Astrocyte (in vitro differentiated cells and primary cell): ENCODE data around the gene DELE1. TPM values are rescaled to one million over a fixed set of nuclear protein-coding genes. Genes with fewer than 3 reads are reported as not detected.

Experiments used
- DNase-seq: peaks from one replicate; pipeline ENCODE4 v3.0.0-alpha.2; 2010; ENCODE audit warnings: low read depth
- FAIRE-seq: peaks from 2 replicates; lab custom pipeline; 2011; peaks lifted over from hg19 to GRCh38; lab: Jason Lieb, UNC
- H2AFZ ChIP-seq: 2 replicates; pipeline ENCODE4 v1.6.0; 2012; ENCODE audit warnings: low read depth, low read length, inconsistent platforms
- H3K27ac ChIP-seq: 2 replicates; pipeline ENCODE4 v1.5.1; 2011; ENCODE audit warnings: low read depth, low read length, inconsistent platforms
- H3K27me3 ChIP-seq: 2 replicates; pipeline ENCODE4 v1.6.0; 2011; ENCODE audit warnings: low read length, inconsistent platforms; ENCODE audit not compliant: insufficient read depth
- H3K36me3 ChIP-seq: 2 replicates; pipeline ENCODE4 v1.5.1; 2011; ENCODE audit warnings: low read length, inconsistent platforms; ENCODE audit not compliant: insufficient read depth
- H3K4me1 ChIP-seq: 2 replicates; pipeline ENCODE4 v1.5.1; 2011; ENCODE audit warnings: low read length, inconsistent platforms; ENCODE audit not compliant: insufficient read depth
- H3K4me2 ChIP-seq: 2 replicates; pipeline ENCODE4 v1.6.0; 2012; ENCODE audit warnings: low read length, inconsistent platforms
- H3K4me3 ChIP-seq: 2 replicates; pipeline ENCODE4 v1.5.1; 2011; ENCODE audit warnings: low read depth, mild to moderate bottlenecking, low read length, inconsistent platforms; ENCODE audit not compliant: insufficient read depth
- H3K79me2 ChIP-seq: 2 replicates; pipeline ENCODE4 v1.6.0; 2012; ENCODE audit warnings: mild to moderate bottlenecking, low read length, inconsistent platforms; ENCODE audit not compliant: insufficient read depth
- H3K9ac ChIP-seq: 2 replicates; pipeline ENCODE4 v1.6.0; 2012; ENCODE audit warnings: mild to moderate bottlenecking, low read length, inconsistent platforms
- H3K9me3 ChIP-seq: 2 replicates; pipeline ENCODE4 v1.5.1; 2012; ENCODE audit warnings: low read depth, mild to moderate bottlenecking, low read length, inconsistent platforms; ENCODE audit not compliant: insufficient read depth
- H4K20me1 ChIP-seq: 2 replicates; pipeline ENCODE4 v1.6.0; 2012; ENCODE audit warnings: low read length, inconsistent platforms; ENCODE audit not compliant: insufficient read depth
- H3K27ac Mint-ChIP-seq: one replicate; pipeline ENCODE4 v1.8.0; 2021; ENCODE audit warnings: mild to moderate bottlenecking, mixed read lengths; ENCODE audit not compliant: unreplicated experiment
- H3K27me3 Mint-ChIP-seq: one replicate; pipeline ENCODE4 v1.8.0; 2021; ENCODE audit warnings: low read depth, mixed read lengths; ENCODE audit not compliant: unreplicated experiment
- H3K36me3 Mint-ChIP-seq: one replicate; pipeline ENCODE4 v1.8.0; 2021; ENCODE audit warnings: low read depth, mixed read lengths; ENCODE audit not compliant: unreplicated experiment
- H3K4me1 Mint-ChIP-seq: one replicate; pipeline ENCODE4 v1.8.0; 2021; ENCODE audit warnings: low read depth, mixed read lengths; ENCODE audit not compliant: unreplicated experiment
- H3K4me3 Mint-ChIP-seq: one replicate; pipeline ENCODE4 v1.8.0; 2021; ENCODE audit warnings: mild to moderate bottlenecking, moderate library complexity, mixed read lengths; ENCODE audit not compliant: unreplicated experiment
- H3K9me3 Mint-ChIP-seq: one replicate; pipeline ENCODE4 v1.8.0; 2021; ENCODE audit warnings: mild to moderate bottlenecking, mixed read lengths; ENCODE audit not compliant: unreplicated experiment
- EZH2 ChIP-seq: IDR thresholded peaks from 2 replicates; pipeline ENCODE4 v1.6.1; 2012; ENCODE audit warnings: mild to moderate bottlenecking, low read length, inconsistent platforms; ENCODE audit not compliant: insufficient read depth
- total RNA-seq: library from RNA; stranded (reverse); gene quantifications from 2 replicates; pipeline ENCODE4 v1.2.1, GENCODE V29; 2021
- TF ChIP-seq, protein P1 (sequence below): IDR thresholded peaks from 2 replicates; pipeline ENCODE4 v1.5.1; 2011; ENCODE audit warnings: low read depth, mild to moderate bottlenecking, inconsistent platforms, low read length, moderate library complexity; ENCODE audit not compliant: insufficient read depth

DELE1 gene
- total RNA-seq, 1 donor from 2014 or later, result 37.6 TPM

DNA sequence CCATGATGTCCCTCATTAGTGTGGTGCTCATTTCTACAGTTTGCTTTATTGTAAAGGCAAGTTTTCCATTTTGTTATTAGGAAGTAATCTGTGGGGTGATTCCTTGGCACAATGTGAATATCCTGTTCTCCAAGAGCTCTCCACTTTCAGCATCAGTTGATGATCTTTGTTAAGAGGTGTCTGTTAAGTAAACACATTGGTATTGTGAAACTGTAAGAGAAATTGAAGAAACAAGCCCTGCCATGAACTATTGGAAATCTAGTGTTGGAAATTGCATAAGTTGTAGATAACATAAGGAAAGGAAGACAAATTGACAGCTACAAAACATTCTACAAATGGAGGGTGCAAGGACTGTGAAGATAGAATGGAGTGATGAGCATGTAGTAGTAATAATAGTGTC, 62.4 kb downstream of the DELE1 start:
- H4K20me1 ChIP-seq, result peaks cover 13% of the 10 kb centered on the region

DNA sequence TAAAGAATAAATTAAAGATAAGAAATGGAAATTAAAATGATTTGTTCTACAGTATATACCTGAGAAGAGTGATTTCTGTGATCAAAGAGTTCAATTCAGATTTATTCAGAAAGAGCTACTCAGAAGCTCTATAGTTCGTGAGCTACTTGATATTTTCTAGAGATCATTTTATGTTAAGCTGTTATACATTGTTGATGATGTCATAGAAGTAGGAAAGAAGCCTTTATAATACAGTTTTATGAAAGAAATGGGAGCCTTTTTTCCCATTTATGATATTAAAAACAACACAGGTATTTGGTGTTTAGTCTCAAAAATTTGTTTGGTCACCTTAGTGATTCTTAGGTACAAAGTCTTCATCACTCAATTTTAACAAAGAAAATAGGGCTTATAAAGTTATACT, 66.0 kb downstream of the DELE1 start:
- H3K4me1 ChIP-seq, result no peaks in the 10 kb centered on the region
- peaks cover 31% of the 10 kb centered on the region for H4K20me1 ChIP-seq
- no peak overlapping the region for H3K27ac ChIP-seq
- peaks cover 28% of the 10 kb centered on the region for H3K36me3 ChIP-seq
- peaks cover 6% of the 10 kb centered on the region for H3K4me1 Mint-ChIP-seq
- H3K27me3 Mint-ChIP-seq, result no peaks in the 10 kb centered on the region
- FAIRE-seq (no peak), DNase-seq (no peak)
- H3K4me3 ChIP-seq, result no peak overlapping the region
- H3K9me3 Mint-ChIP-seq, result no peaks in the 10 kb centered on the region
- H3K9me3 ChIP-seq, result no peaks in the 10 kb centered on the region
- peaks cover 11% of the 10 kb centered on the region for H3K36me3 Mint-ChIP-seq
- TF ChIP-seq, protein P1, sequence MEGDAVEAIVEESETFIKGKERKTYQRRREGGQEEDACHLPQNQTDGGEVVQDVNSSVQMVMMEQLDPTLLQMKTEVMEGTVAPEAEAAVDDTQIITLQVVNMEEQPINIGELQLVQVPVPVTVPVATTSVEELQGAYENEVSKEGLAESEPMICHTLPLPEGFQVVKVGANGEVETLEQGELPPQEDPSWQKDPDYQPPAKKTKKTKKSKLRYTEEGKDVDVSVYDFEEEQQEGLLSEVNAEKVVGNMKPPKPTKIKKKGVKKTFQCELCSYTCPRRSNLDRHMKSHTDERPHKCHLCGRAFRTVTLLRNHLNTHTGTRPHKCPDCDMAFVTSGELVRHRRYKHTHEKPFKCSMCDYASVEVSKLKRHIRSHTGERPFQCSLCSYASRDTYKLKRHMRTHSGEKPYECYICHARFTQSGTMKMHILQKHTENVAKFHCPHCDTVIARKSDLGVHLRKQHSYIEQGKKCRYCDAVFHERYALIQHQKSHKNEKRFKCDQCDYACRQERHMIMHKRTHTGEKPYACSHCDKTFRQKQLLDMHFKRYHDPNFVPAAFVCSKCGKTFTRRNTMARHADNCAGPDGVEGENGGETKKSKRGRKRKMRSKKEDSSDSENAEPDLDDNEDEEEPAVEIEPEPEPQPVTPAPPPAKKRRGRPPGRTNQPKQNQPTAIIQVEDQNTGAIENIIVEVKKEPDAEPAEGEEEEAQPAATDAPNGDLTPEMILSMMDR, result no peak
- no peak for TF ChIP-seq EZH2
- no peak overlapping the region for H3K9ac ChIP-seq
- H3K79me2 ChIP-seq, result no peaks in the 10 kb centered on the region
- H3K4me2 ChIP-seq, result no peak overlapping the region
- no peak overlapping the region for H3K27ac Mint-ChIP-seq
- H2AFZ ChIP-seq, result no peak overlapping the region
- H3K27me3 ChIP-seq, result no peaks in the 10 kb centered on the region
- no peak overlapping the region for H3K4me3 Mint-ChIP-seq

More for the DNA sequence above, 62.4 kb downstream of the DELE1 start:
- Histone ChIP-seq H3K36me3 (peaks cover 31% of the 10 kb centered on the region), H3K9ac (no peak overlapping the region), H3K4me1 (no peaks in the 10 kb centered on the region), H3K27me3 (no peaks in the 10 kb centered on the region), H3K9me3 (no peaks in the 10 kb centered on the region), H3K4me3 (no peak overlapping the region), H3K4me2 (no peak overlapping the region), H3K27ac (no peak overlapping the region), H3K79me2 (no peaks in the 10 kb centered on the region), H2AFZ (no peak overlapping the region)
- H3K27ac Mint-ChIP-seq, result no peak overlapping the region
- H3K4me3 Mint-ChIP-seq, result no peak overlapping the region
- H3K27me3 Mint-ChIP-seq, result no peaks in the 10 kb centered on the region
- FAIRE-seq (no peak), DNase-seq (no peak)
- H3K9me3 Mint-ChIP-seq, result no peaks in the 10 kb centered on the region
- peaks cover 13% of the 10 kb centered on the region for H3K36me3 Mint-ChIP-seq
- no peak for TF ChIP-seq EZH2
- TF ChIP-seq, protein P1, result no peak
- H3K4me1 Mint-ChIP-seq, result no peaks in the 10 kb centered on the region

Other genes starting within 250 kb of the DELE1 start
- gene ARAP3, start 241.6 kb upstream of the DELE1 start, total RNA-seq, result 14.9 and 17.4 TPM in 2 replicates
- 9.1 and 11.5 TPM in 2 replicates for gene PCDH1, start 45.5 kb upstream of the DELE1 start, total RNA-seq
- 0.02 TPM in 1 of 2 replicates, not detected in the other for gene PCDH12, start 34.3 kb downstream of the DELE1 start, total RNA-seq
- gene RNF14, start 45.2 kb downstream of the DELE1 start, total RNA-seq, result 96.5 and 105 TPM in 2 replicates
- gene GNPDA1, start 89.2 kb downstream of the DELE1 start, total RNA-seq, result 23.1 and 30.7 TPM in 2 replicates
- gene NDFIP1, start 184.9 kb downstream of the DELE1 start, total RNA-seq, result 56.8 and 57.6 TPM in 2 replicates